GM20000 (cell line): ENCODE measurements around the gene RPN1.

Experiments
- DNase-seq: peaks from one replicate; pipeline ENCODE4 v3.0.0; 2012; ENCODE audit warnings: low spot score
- TF ChIP-seq, protein P1 (sequence below): IDR thresholded peaks from 2 replicates; pipeline ENCODE4 v1.5.1; 2012; ENCODE audit warnings: mild to moderate bottlenecking, control low read depth; ENCODE audit errors: extremely low read depth, missing control alignments

Gene RPN1

DNA sequence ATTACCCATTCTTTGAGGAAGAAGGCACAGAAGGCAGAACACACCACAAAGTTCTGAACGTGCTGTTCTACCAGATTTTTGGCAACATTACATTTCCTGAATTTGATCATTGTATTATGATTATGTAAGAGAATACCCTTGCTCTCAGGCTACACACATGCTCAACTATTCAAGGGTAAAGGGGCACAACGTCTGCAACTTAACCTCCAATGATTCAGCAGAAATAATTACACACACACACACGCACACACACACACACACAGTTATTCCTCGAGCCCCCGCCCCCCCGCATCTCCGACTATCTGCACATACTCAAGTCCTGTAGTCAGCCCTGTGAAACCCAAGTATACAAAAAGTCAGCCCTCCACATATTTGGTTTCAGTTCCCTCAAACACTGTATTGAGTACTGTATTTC lies 26.8 kb downstream of the RPN1 start:
- TF ChIP-seq, protein P1, sequence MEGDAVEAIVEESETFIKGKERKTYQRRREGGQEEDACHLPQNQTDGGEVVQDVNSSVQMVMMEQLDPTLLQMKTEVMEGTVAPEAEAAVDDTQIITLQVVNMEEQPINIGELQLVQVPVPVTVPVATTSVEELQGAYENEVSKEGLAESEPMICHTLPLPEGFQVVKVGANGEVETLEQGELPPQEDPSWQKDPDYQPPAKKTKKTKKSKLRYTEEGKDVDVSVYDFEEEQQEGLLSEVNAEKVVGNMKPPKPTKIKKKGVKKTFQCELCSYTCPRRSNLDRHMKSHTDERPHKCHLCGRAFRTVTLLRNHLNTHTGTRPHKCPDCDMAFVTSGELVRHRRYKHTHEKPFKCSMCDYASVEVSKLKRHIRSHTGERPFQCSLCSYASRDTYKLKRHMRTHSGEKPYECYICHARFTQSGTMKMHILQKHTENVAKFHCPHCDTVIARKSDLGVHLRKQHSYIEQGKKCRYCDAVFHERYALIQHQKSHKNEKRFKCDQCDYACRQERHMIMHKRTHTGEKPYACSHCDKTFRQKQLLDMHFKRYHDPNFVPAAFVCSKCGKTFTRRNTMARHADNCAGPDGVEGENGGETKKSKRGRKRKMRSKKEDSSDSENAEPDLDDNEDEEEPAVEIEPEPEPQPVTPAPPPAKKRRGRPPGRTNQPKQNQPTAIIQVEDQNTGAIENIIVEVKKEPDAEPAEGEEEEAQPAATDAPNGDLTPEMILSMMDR: no peak
- no peak for DNase-seq

- TF ChIP-seq, protein P1: no peak
- DNase-seq: no peak
Measured at GRCh38 chr3:128621931-128622330, 28.7 kb downstream of the RPN1 start.

- TF ChIP-seq, protein P1: no peak
- DNase-seq: no peak
Measured at GRCh38 chr3:128621234-128621633, 29.4 kb downstream of the RPN1 start.

- TF ChIP-seq, protein P1: no peak
- no peak for DNase-seq
Measured at GRCh38 chr3:128620268-128620691, 30.3 kb downstream of the RPN1 start.

DNA sequence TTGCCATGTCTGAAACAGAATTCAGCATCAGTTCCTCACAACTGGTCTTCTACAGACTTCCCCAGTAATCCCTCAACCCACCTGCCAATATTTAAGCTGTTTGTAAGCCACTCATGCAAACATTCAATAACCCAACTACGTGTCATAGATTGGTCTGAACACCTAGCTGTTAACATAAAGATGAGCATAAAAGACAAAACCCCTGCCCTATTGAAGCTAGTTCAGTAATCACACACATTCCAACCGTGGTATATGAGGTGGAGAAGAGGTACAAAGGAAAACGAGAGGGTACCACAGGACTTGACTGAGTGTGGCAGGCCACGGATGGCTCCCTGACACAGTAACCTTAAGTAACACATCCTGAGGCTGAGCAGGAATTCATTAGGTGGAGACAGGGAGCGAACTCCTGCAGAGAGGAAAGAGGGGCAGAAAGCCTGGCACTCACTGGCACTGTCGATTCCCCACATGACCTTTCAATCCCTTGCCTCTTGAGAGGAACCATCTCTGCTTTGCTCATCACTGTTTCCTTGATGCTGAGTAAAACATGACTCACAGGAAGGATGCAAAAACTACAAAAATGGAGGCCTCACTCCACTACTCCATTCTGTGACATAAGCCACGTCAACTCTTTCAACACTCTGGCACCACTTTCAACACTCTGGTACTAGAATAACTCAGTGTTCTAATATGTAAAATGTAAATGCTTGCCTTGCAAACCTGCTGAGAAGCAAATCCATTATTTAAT lies 31.3 kb downstream of the RPN1 start:
- DNase-seq: no peak

GRCh38 chr3:128618398-128618726 lies 32.3 kb downstream of the RPN1 start:
- no peak for DNase-seq
- TF ChIP-seq, protein P1: no peak

More for the DNA sequence above, 31.3 kb downstream of the RPN1 start:
- TF ChIP-seq, protein P1: no peak

- DNase-seq: peak; percentile 99
- TF ChIP-seq, protein P1: peak; percentile 90
Measured at GRCh38 chr3:128617557-128618397, 32.8 kb downstream of the RPN1 start.
